GM12878 (cell line): ENCODE results near the gene BRF1. TPM values are rescaled to one million over a fixed set of nuclear protein-coding genes. Genes with fewer than 3 reads are reported as not detected.
A peak's percentile ranks its signal among the peaks of the same experiment; 100 is the strongest.

Experiments
- ATF3 ChIP-seq: IDR thresholded peaks from 2 replicates; pipeline ENCODE4 v1.6.1; 2011; ENCODE audit warnings: low read depth, mild to moderate bottlenecking, low read length, moderate library complexity, borderline replicate concordance; ENCODE audit errors: extremely low read depth
- BRCA1 ChIP-seq: IDR thresholded peaks from 2 replicates; pipeline ENCODE4 v1.6.1; 2011; ENCODE audit warnings: low read depth, low read length, improper control_type of control experiment
- HSF1 ChIP-seq: fragments of 150-350 bp; IDR thresholded peaks from 2 replicates; pipeline ENCODE4 v1.6.1; 2014; ENCODE audit warnings: mild to moderate bottlenecking, low read depth, low read length
- IRF5 ChIP-seq: fragments of 450-650 bp; IDR thresholded peaks from 2 replicates; pipeline ENCODE4 v1.6.1; 2017; ENCODE audit warnings: borderline replicate concordance
- MEF2B ChIP-seq: fragments of 450-650 bp; IDR thresholded peaks from 2 replicates; pipeline ENCODE4 v1.6.1; 2018; ENCODE audit warnings: mild to moderate bottlenecking, moderate library complexity; ENCODE audit not compliant: partially characterized antibody, poor library complexity, severe bottlenecking
- MLLT1 ChIP-seq: fragments of 450-650 bp; IDR thresholded peaks from 2 replicates; pipeline ENCODE4 v1.6.1; 2016; ENCODE audit warnings: mild to moderate bottlenecking
- MYC ChIP-seq: IDR thresholded peaks from 2 replicates; pipeline ENCODE4 v1.6.1; 2011; ENCODE audit warnings: mild to moderate bottlenecking, low read length, moderate library complexity, inconsistent platforms; ENCODE audit not compliant: insufficient read depth, insufficient replicate concordance, insufficient read length, severe bottlenecking
- NFYB ChIP-seq: IDR thresholded peaks from 2 replicates; pipeline ENCODE4 v1.6.1; 2011; ENCODE audit warnings: low read depth, mild to moderate bottlenecking, low read length, improper control_type of control experiment, moderate library complexity; ENCODE audit not compliant: insufficient read depth
- NKRF ChIP-seq: fragments of 450-650 bp; conservative IDR thresholded peaks from 2 replicates; pipeline ENCODE4 v1.6.1; 2017; ENCODE audit warnings: mild to moderate bottlenecking, moderate library complexity
- NR2F1 ChIP-seq: fragments of 450-650 bp; conservative IDR thresholded peaks from 2 replicates; pipeline ENCODE4 v1.6.1; 2017; ENCODE audit warnings: mild to moderate bottlenecking
- PAX5 ChIP-seq: IDR thresholded peaks from 2 replicates; pipeline ENCODE4 v1.6.1; 2011; ENCODE audit warnings: low read depth, low read length, borderline replicate concordance
- PML ChIP-seq: IDR thresholded peaks from 2 replicates; pipeline ENCODE4 v1.6.1; 2012; ENCODE audit warnings: low read length, inconsistent platforms
- RELB ChIP-seq: fragments of 450-650 bp; IDR thresholded peaks from 2 replicates; pipeline ENCODE4 v1.6.1; 2017; ENCODE audit warnings: low read depth, mild to moderate bottlenecking, moderate library complexity
- RFX5 ChIP-seq: IDR thresholded peaks from 2 replicates; pipeline ENCODE4 v1.6.1; 2011; ENCODE audit warnings: low read depth, low read length, improper control_type of control experiment
- SIX5 ChIP-seq: IDR thresholded peaks from 2 replicates; pipeline ENCODE4 v1.6.1; 2011; ENCODE audit warnings: mild to moderate bottlenecking, low read depth, low read length, moderate library complexity; ENCODE audit not compliant: severe bottlenecking
- SMARCA5 ChIP-seq: fragments of 450-650 bp; IDR thresholded peaks from 2 replicates; pipeline ENCODE4 v1.6.1; 2017; ENCODE audit warnings: mild to moderate bottlenecking
- TCF3 ChIP-seq: IDR thresholded peaks from 2 replicates; pipeline ENCODE4 v1.6.1; 2012; ENCODE audit warnings: low read depth, mild to moderate bottlenecking, low read length, borderline replicate concordance; ENCODE audit not compliant: insufficient read depth
- ZBTB33 ChIP-seq: fragments of 450-650 bp; IDR thresholded peaks from 2 replicates; pipeline ENCODE4 v1.6.1; 2017; ENCODE audit warnings: mild to moderate bottlenecking
- polyA plus RNA-seq, 11 experiments: library from polyadenylated mRNA; depleted of rRNA in 4 of 11; unstranded in 6 of 11; stranded (reverse) in 5 of 11; fragments of >200 nt; fragmentation: Nextera tagmentation in 4 of 11; fragmentation: Illumina TruSeq in 1 of 11; extraction: Ambion mirVana in 4 of 11; extraction: Trizol in 1 of 11; gene quantifications; 1 replicate in 1 of 11; 2 replicates in 10 of 11; pipeline versions ENCODE4 v1.2.1 to v1.2.3, GENCODE V29; 2011 to 2016; ENCODE audit warnings: inconsistent platforms in 2 of 11, missing spikeins in 2 of 11, low read depth in 1 of 11
- total RNA-seq, 4 experiments: library from RNA; depleted of rRNA in 3 of 4; stranded (reverse); fragments of >200 nt in 3 of 4; fragmentation: Illumina TruSeq in 1 of 4; extraction: Trizol in 1 of 4; gene quantifications; 2 replicates each; pipeline versions ENCODE4 v1.2.1 to v1.2.3, GENCODE V29; 2013 to 2021

Gene BRF1
- total and polyA plus RNA-seq, 10 of the 15 experiments (the other 5 are each of a cell fraction or from before 2014, with no cell fraction given): 0.21 to 33.5 (median 10.7) TPM

- TF ChIP-seq HSF1 (no peak), ZBTB33 (no peak), SMARCA5 (0 out of 2 replicates have a peak, but pooled peaks have one; percentile 27), ATF3 (no peak), NR2F1 (peak; percentile 50), IRF5 (no peak), BRCA1 (no peak), PAX5 (0 out of 2 replicates have a peak, but pooled peaks have one; percentile 32), RELB (no peak), MEF2B (no peak), MLLT1 (no peak), TCF3 (no peak), SIX5 (no peak), PML (no peak), MYC (no peak), NFYB (no peak), RFX5 (peak; percentile 95), NKRF (peak; percentile 51)
Measured at GRCh38 chr14:105248368-105249181, 52.2 kb downstream of the BRF1 start, which contains the start of gene BTBD6 (continued).
